ENCODE measurements around the gene SCYL2.

- TF ChIP-seq CTCF (IDR thresholded peaks at IDR 0.05) (no peak), ATF3 (CRISPR knock-in tag; conservative IDR thresholded peaks at IDR 0.05) (no peak), JUN (CRISPR knock-in tag; IDR thresholded peaks at IDR 0.05) (no peak), ZBTB43 (CRISPR knock-in tag; IDR thresholded peaks at IDR 0.05) (no peak), FOXP1 (CRISPR knock-in tag; IDR thresholded peaks at IDR 0.05; ENCODE audit: borderline replicate concordance) (no peak), MAX (CRISPR knock-in tag; IDR thresholded peaks at IDR 0.05) (no peak), TEAD4 (CRISPR knock-in tag; IDR thresholded peaks at IDR 0.05) (no peak), ZBTB21 (CRISPR knock-in tag; IDR thresholded peaks at IDR 0.05; ENCODE audit: borderline replicate concordance) (no peak), ZNF512 (CRISPR knock-in tag; IDR thresholded peaks at IDR 0.05; ENCODE audit: borderline replicate concordance) (no peak), SP1 (CRISPR knock-in tag; conservative IDR thresholded peaks at IDR 0.05) (no peak), ZNF232 (CRISPR knock-in tag; IDR thresholded peaks at IDR 0.05) (no peak)
Measured at GRCh38 chr12:100248886-100249285, 18.1 kb upstream of the SCYL2 start.

Data from WTC11 (cell line).